Subcutaneous abdominal adipose tissue (tissue), 5 donors: ENCODE measurements around the gene GJD3.

Experiments
- H3K27ac ChIP-seq: one replicate; pipeline ENCODE4 v1.7.0; 2013; ENCODE audit warnings: low read depth, mild to moderate bottlenecking, inconsistent platforms, low read length, moderate library complexity
- H3K27me3 ChIP-seq, 5 donors: one replicate each; pipeline ENCODE4 v1.7.0; 2013; ENCODE audit warnings: low read length in 5 of 5, inconsistent platforms in 1 of 5; ENCODE audit not compliant: control insufficient read depth in 5 of 5, insufficient read depth in 4 of 5
- H3K36me3 ChIP-seq, 5 donors: one replicate each; pipeline ENCODE4 v1.7.0; 2013; ENCODE audit warnings: low read length in 5 of 5; ENCODE audit not compliant: control insufficient read depth in 5 of 5, insufficient read depth in 5 of 5
- H3K4me1 ChIP-seq, 5 donors: one replicate each; pipeline ENCODE4 v1.7.0; 2013; ENCODE audit warnings: low read length in 5 of 5, mild to moderate bottlenecking in 3 of 5, moderate library complexity in 1 of 5; ENCODE audit not compliant: control insufficient read depth in 5 of 5, insufficient read depth in 5 of 5
- H3K4me3 ChIP-seq, 5 donors: one replicate each; pipeline ENCODE4 v1.7.0; 2013; ENCODE audit warnings: low read length in 5 of 5, low read depth in 1 of 5
- H3K9ac ChIP-seq, 5 donors: one replicate each; pipeline ENCODE4 v1.7.0; 2013; ENCODE audit warnings: low read length in 5 of 5, mild to moderate bottlenecking in 4 of 5, moderate library complexity in 3 of 5
- H3K9me3 ChIP-seq, 5 donors: one replicate each; pipeline ENCODE4 v1.7.0; 2013; ENCODE audit warnings: low read length in 5 of 5; ENCODE audit not compliant: control insufficient read depth in 5 of 5
- donor health status: healthy.
- donor health status: healthy.
- donor health status: healthy.
- donor health status: healthy.
- donor health status: healthy.

Gene GJD3

DNA sequence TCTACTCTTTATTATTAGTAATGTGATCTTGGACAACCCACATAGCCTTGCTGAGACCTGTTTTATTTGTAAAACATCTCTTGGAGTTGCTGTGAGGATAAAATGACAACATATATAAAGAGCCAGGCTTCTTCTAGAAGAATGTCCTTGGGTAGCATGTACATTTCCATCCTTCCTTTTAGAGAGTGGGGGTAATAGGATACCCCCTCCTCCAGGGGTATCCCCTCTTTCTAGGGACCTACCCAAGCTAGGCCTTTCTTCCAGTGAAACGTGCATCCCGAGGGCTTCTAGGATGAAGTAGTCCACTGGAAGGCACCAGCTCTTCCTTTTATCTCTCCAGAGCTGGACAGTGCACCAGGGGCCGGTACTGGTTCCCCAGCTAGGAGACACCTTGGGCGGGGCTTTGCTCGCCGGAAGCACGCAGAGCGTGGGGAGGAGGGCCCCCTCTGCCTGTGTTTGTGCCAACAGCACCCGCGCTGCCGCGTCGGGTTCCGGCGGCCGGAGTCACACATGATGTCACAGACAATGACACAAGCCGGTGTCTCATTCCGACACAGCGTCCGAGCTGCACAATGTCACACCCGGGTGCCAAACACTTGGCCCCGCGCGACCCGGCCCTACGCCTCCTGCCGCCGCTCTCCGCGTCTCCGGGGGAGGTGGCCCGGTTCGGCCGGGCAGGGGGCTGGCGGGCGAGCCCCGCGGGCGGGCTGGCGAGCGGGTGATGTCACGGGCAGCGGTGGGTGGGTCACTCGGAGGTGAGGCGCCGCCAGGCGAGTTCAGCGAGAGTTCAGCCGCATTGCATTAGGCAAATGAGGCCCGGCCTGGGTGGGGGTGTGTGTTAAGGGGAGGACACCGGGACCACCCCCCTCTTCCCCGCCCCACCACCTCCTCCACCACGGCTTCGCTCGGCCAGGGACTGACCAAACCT lies 23.4 kb downstream of the GJD3 start:
- Histone ChIP-seq H3K36me3 (peaks cover 0 to 9% (median 2%) of the 10 kb centered on the region in 5 donors), H3K27ac (peak overlapping the region; percentile 87), H3K9ac (peak overlapping the region in 4 of 5 donors; percentile 71 to 80 (median 76)), H3K27me3 (no peaks in the 10 kb centered on the region), H3K9me3 (no peaks in the 10 kb centered on the region), H3K4me3 (peak overlapping the region; percentile 84 to 91 (median 87)), H3K4me1 (peaks cover 8 to 81% (median 67%) of the 10 kb centered on the region in 5 donors)

DNA sequence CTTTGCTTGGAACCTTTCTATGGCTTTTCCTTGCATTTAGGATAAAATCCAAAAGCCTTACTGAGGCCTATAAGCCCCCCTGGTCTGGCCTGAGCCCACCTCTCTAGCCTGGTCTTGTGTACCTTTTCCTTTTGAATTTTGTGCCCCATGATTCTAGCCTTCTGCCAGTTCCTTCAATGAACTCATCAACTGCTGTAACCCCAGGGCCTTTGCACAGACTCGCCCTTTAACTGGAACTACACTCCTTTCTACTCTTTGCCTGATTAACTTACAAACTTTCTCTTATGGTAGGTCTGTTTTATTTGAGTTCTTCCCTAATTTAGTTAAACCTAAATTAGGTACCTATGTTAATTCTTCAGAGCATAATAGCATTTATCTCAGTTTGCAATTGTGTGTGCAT lies 24.2 kb downstream of the GJD3 start:
- Histone ChIP-seq H3K9me3 (no peaks in the 10 kb centered on the region), H3K27me3 (no peaks in the 10 kb centered on the region), H3K9ac (no peak overlapping the region), H3K4me3 (no peak overlapping the region), H3K4me1 (peaks cover 6 to 80% (median 64%) of the 10 kb centered on the region in 5 donors), H3K27ac (peak overlapping the region; percentile 87), H3K36me3 (peaks cover 0 to 9% (median 2%) of the 10 kb centered on the region in 5 donors)

GRCh38 chr17:40338941-40339649 lies 25.4 kb downstream of the GJD3 start:
- Histone ChIP-seq H3K9me3 (no peaks in the 10 kb centered on the region), H3K9ac (no peak overlapping the region), H3K27ac (no peak overlapping the region), H3K4me3 (no peak overlapping the region), H3K36me3 (peaks cover 0 to 9% (median 2%) of the 10 kb centered on the region in 5 donors), H3K4me1 (peaks cover 9 to 80% (median 65%) of the 10 kb centered on the region in 5 donors), H3K27me3 (no peaks in the 10 kb centered on the region)

- Histone ChIP-seq H3K27ac (no peak overlapping the region), H3K4me1 (peaks cover 13 to 80% (median 65%) of the 10 kb centered on the region in 5 donors), H3K9ac (no peak overlapping the region)
These were observed 26.5 kb downstream of the GJD3 start for GRCh38 chr17:40338058-40338457.

GRCh38 chr17:40337351-40337750 lies 27.2 kb downstream of the GJD3 start:
- no peaks in the 10 kb centered on the region for H3K27me3 ChIP-seq
- H3K36me3 ChIP-seq, result peaks cover 0 to 9% (median 2%) of the 10 kb centered on the region in 5 donors
- H3K9ac ChIP-seq, result no peak overlapping the region
- H3K4me3 ChIP-seq, result no peak overlapping the region
- no peaks in the 10 kb centered on the region for H3K9me3 ChIP-seq
- H3K4me1 ChIP-seq, result peaks cover 17 to 79% (median 65%) of the 10 kb centered on the region in 5 donors
- no peak overlapping the region for H3K27ac ChIP-seq

More at GRCh38 chr17:40338058-40338457, 26.5 kb downstream of the GJD3 start:
- H3K27me3 ChIP-seq, result no peaks in the 10 kb centered on the region
- no peaks in the 10 kb centered on the region for H3K9me3 ChIP-seq
- H3K4me3 ChIP-seq, result no peak overlapping the region
- H3K36me3 ChIP-seq, result peaks cover 0 to 9% (median 2%) of the 10 kb centered on the region in 5 donors

DNA sequence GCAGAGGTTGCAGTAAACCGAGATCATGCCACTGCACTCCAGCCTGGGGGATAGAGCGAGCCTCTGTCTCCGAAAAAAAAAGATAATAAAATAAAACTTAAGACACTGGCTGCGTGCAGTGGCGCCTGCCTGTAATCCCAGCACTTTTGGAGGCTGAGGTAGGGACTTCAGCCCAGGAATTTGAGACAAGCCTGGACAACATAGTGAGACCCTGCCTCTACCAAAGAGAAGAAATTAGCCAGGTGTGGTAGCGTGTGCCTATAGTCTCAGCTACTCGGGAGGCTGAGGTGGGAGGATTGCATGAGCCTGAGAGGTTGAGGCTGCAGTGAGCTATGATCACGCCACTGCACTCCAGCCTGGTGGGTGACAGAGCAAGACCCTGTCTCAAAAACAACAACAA lies 28.9 kb downstream of the GJD3 start:
- Histone ChIP-seq H3K4me1 (peaks cover 26 to 82% (median 77%) of the 10 kb centered on the region in 5 donors), H3K9ac (no peak overlapping the region), H3K4me3 (no peak overlapping the region), H3K36me3 (peaks cover 0 to 19% (median 2%) of the 10 kb centered on the region in 5 donors), H3K9me3 (no peaks in the 10 kb centered on the region), H3K27me3 (no peaks in the 10 kb centered on the region), H3K27ac (peak overlapping the region; percentile 70)

GRCh38 chr17:40333781-40334448 lies 30.6 kb downstream of the GJD3 start:
- Histone ChIP-seq H3K4me3 (no peak overlapping the region), H3K9ac (no peak overlapping the region), H3K27me3 (no peaks in the 10 kb centered on the region), H3K27ac (peak overlapping the region; percentile 70), H3K4me1 (peaks cover 33 to 82% (median 81%) of the 10 kb centered on the region in 5 donors), H3K9me3 (no peaks in the 10 kb centered on the region), H3K36me3 (peaks cover 0 to 10% (median 2%) of the 10 kb centered on the region in 5 donors)

GRCh38 chr17:40331743-40332641 lies 32.5 kb downstream of the GJD3 start:
- H3K9me3 ChIP-seq, result no peaks in the 10 kb centered on the region
- peak overlapping the region in 4 of 5 donors; percentile 17 to 58 (median 42) for H3K4me3 ChIP-seq
- peak overlapping the region in 2 of 5 donors; percentile 47 to 76 for H3K9ac ChIP-seq
- peak overlapping the region; percentile 85 for H3K27ac ChIP-seq
- H3K27me3 ChIP-seq, result no peaks in the 10 kb centered on the region
- H3K4me1 ChIP-seq, result peaks cover 42 to 90% (median 88%) of the 10 kb centered on the region in 5 donors
- peaks cover 0 to 10% (median 0%) of the 10 kb centered on the region in 5 donors for H3K36me3 ChIP-seq
